OCI-LY1 (cell line): ENCODE results near the gene MBD5.

Experiments used
- H2AFZ ChIP-seq: fragments of 200-600 bp; sonication (generic), shearing (Covaris generic); 2 replicates; pipeline ENCODE4 v1.6.0; 2014; ENCODE audit warnings: antibody characterized with exemption, mild to moderate bottlenecking, low read length
- H3F3A ChIP-seq: fragments of 200-600 bp; sonication (generic), shearing (Covaris generic); 2 replicates; pipeline ENCODE4 v1.6.0; 2014; ENCODE audit warnings: mild to moderate bottlenecking, antibody characterized with exemption, low read length, moderate library complexity; ENCODE audit not compliant: insufficient read depth
- H3K27ac ChIP-seq: fragments of 200-600 bp; sonication (generic); 2 replicates; pipeline ENCODE4 v1.5.1; 2014; ENCODE audit warnings: low read length, mixed run types, mild to moderate bottlenecking, low read depth; ENCODE audit not compliant: poor library complexity, severe bottlenecking
- H3K27me3 ChIP-seq: fragments of 200-600 bp; sonication (generic); 2 replicates; pipeline ENCODE4 v1.6.0; 2014; ENCODE audit warnings: antibody characterized with exemption, mild to moderate bottlenecking, low read length, moderate library complexity; ENCODE audit not compliant: insufficient read depth
- H3K36me3 ChIP-seq: fragments of 200-600 bp; sonication (generic); 2 replicates; pipeline ENCODE4 v1.6.1; 2014; ENCODE audit warnings: mild to moderate bottlenecking, antibody characterized with exemption, low read length, moderate library complexity, mixed read lengths; ENCODE audit not compliant: insufficient read depth
- H3K4me1 ChIP-seq: fragments of 200-600 bp; sonication (generic); 2 replicates; pipeline ENCODE4 v1.5.1; 2014; ENCODE audit warnings: mild to moderate bottlenecking, low read length, moderate library complexity; ENCODE audit not compliant: insufficient read depth, severe bottlenecking
- H3K4me2 ChIP-seq: fragments of 200-600 bp; sonication (generic), shearing (Covaris generic); 2 replicates; pipeline ENCODE4 v1.6.1; 2014; ENCODE audit warnings: low read length
- H3K4me3 ChIP-seq: fragments of 200-600 bp; sonication (generic); 2 replicates; pipeline ENCODE4 v1.5.1; 2014; ENCODE audit warnings: low read length, low read depth, mild to moderate bottlenecking, mixed read lengths; ENCODE audit not compliant: poor library complexity, severe bottlenecking
- H3K79me2 ChIP-seq: fragments of 200-600 bp; shearing (Covaris generic); 2 replicates; pipeline ENCODE4 v1.6.1; 2016; ENCODE audit warnings: mixed run types, low read length, mixed read lengths; ENCODE audit not compliant: insufficient read depth
- H3K9ac ChIP-seq: fragments of 200-600 bp; sonication (generic), shearing (Covaris generic); 2 replicates; pipeline ENCODE4 v1.6.1; 2014; ENCODE audit warnings: mild to moderate bottlenecking, low read length, mixed read lengths
- H3K9me2 ChIP-seq: fragments of 200-600 bp; sonication (generic), shearing (Covaris generic); 2 replicates; pipeline ENCODE4 v1.6.1; 2014; ENCODE audit warnings: low read depth, mild to moderate bottlenecking, low read length, mixed read lengths
- H3K9me3 ChIP-seq: fragments of 200-600 bp; shearing (Covaris generic); 2 replicates; pipeline ENCODE4 v1.6.1; 2014; ENCODE audit warnings: low read length, mixed read lengths
- H4K20me1 ChIP-seq: fragments of 200-600 bp; sonication (generic), shearing (Covaris generic); 2 replicates; pipeline ENCODE4 v1.6.0; 2016; ENCODE audit warnings: mild to moderate bottlenecking, low read length; ENCODE audit not compliant: insufficient read depth
- CTCF ChIP-seq: fragments of 200-600 bp; sonication (generic), shearing (Covaris generic); IDR thresholded peaks from 2 replicates; pipeline ENCODE4 v1.5.1; 2017; ENCODE audit warnings: mild to moderate bottlenecking, antibody characterized with exemption, low read length, moderate library complexity, mixed read lengths
- EZH2 ChIP-seq: fragments of 200-600 bp; sonication (generic), shearing (Covaris generic); IDR thresholded peaks from 2 replicates; pipeline ENCODE4 v1.8.0; 2017; ENCODE audit warnings: borderline replicate concordance, mixed run types, mild to moderate bottlenecking, antibody characterized with exemption, low read length, moderate library complexity, mixed read lengths

MBD5 gene

GRCh38 chr2:148136441-148136840 is 115.5 kb downstream of the MBD5 start:
- H3K36me3 ChIP-seq: no peaks in the 10 kb centered on the region
- TF ChIP-seq CTCF: no peak
- no peak for TF ChIP-seq EZH2
- H3K4me2 ChIP-seq: no peak overlapping the region
- H3K9me2 ChIP-seq: no peaks in the 10 kb centered on the region
- H3K27me3 ChIP-seq: no peaks in the 10 kb centered on the region
- no peaks in the 10 kb centered on the region for H3K4me1 ChIP-seq
- no peak overlapping the region for H3K4me3 ChIP-seq
- H3F3A ChIP-seq: no peaks in the 10 kb centered on the region
- H3K79me2 ChIP-seq: no peaks in the 10 kb centered on the region
- H3K9ac ChIP-seq: no peak overlapping the region
- no peak overlapping the region for H3K27ac ChIP-seq
- H2AFZ ChIP-seq: no peak overlapping the region
- no peaks in the 10 kb centered on the region for H3K9me3 ChIP-seq
- H4K20me1 ChIP-seq: no peaks in the 10 kb centered on the region

- no peak for TF ChIP-seq EZH2
- no peak for TF ChIP-seq CTCF
- Histone ChIP-seq H3K4me2 (no peak overlapping the region), H3K4me3 (no peak overlapping the region), H3K27ac (no peak overlapping the region), H3K79me2 (no peaks in the 10 kb centered on the region), H3F3A (no peaks in the 10 kb centered on the region), H3K9ac (no peak overlapping the region), H3K36me3 (no peaks in the 10 kb centered on the region), H3K4me1 (no peaks in the 10 kb centered on the region), H4K20me1 (no peaks in the 10 kb centered on the region), H3K27me3 (no peaks in the 10 kb centered on the region), H3K9me3 (no peaks in the 10 kb centered on the region), H2AFZ (no peak overlapping the region), H3K9me2 (no peaks in the 10 kb centered on the region)
These were observed 141.1 kb downstream of the MBD5 start for GRCh38 chr2:148161909-148162435.

DNA sequence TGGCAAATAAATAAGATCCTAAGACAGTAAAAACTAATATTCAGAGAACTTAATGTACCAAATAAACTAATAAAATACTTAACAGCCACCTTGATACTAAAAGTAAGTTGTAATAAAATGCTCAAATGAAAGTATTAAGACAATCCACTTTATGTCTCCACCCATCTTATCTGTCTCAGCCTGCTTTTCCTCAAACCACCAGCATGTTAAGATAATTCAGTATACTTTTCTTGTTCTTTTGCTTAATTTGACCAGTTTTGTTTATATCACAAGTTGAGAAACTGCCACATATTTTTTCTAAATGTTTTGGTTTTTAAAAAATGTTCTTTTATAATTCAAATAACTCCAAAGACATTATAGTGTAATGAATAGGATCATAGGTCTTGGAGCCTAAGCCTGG is 142.0 kb downstream of the MBD5 start:
- Histone ChIP-seq H3K9ac (no peak overlapping the region), H3K9me3 (no peaks in the 10 kb centered on the region), H3K4me1 (no peaks in the 10 kb centered on the region), H3K4me3 (no peak overlapping the region), H3K4me2 (no peak overlapping the region), H3K79me2 (no peaks in the 10 kb centered on the region), H3F3A (no peaks in the 10 kb centered on the region), H3K27me3 (no peaks in the 10 kb centered on the region), H3K36me3 (no peaks in the 10 kb centered on the region), H4K20me1 (no peaks in the 10 kb centered on the region), H3K27ac (no peak overlapping the region), H3K9me2 (no peaks in the 10 kb centered on the region), H2AFZ (no peak overlapping the region)
- no peak for TF ChIP-seq CTCF
- no peak for TF ChIP-seq EZH2
